ENCODE data around the gene USH2A. TPM values are rescaled to one million over a fixed set of nuclear protein-coding genes. Genes with fewer than 3 reads are reported as not detected.
A peak's percentile ranks its signal among the peaks of the same experiment; 100 is the strongest.

Gene USH2A
- total RNA-seq, 1 donor from 2014 or later: 0.04 TPM

- Histone ChIP-seq H3K36me3 (peaks cover 12% of the 10 kb centered on the region), H3K4me2 (no peak overlapping the region), H3K4me1 (peaks cover 8% of the 10 kb centered on the region), H3K9me3 (ENCODE audit: low read depth) (no peaks in the 10 kb centered on the region), H3K9ac (no peak overlapping the region), H4K20me1 (ENCODE audit: low read depth) (peaks cover 11% of the 10 kb centered on the region), H2AFZ (replicated peaks) (no peak overlapping the region), H3K79me2 (ENCODE audit: low read depth) (no peaks in the 10 kb centered on the region), H3K27ac (no peak overlapping the region), H3K4me3 (no peak overlapping the region), H3F3A (ENCODE audit: low read depth) (peaks cover 12% of the 10 kb centered on the region), H3K27me3 (no peaks in the 10 kb centered on the region)
- Mint-ChIP-seq H3K4me1 (no peaks in the 10 kb centered on the region), H3K27me3 (ENCODE audit: insufficient read depth, low read depth) (no peaks in the 10 kb centered on the region), H3K27ac (no peak overlapping the region), H3K9me3 (no peaks in the 10 kb centered on the region), H3K4me3 (no peak overlapping the region), H3K36me3 (peaks cover 30% of the 10 kb centered on the region)
- DNase-seq (ENCODE audit: low spot score): no peak
- TF ChIP-seq EZH2 (IDR thresholded peaks at IDR 0.05) (no peak), EZH2phosphoT487 (IDR thresholded peaks at IDR 0.05) (no peak), CTCF (IDR thresholded peaks at IDR 0.05) (peak; percentile 63)
Measured at GRCh38 chr1:215606564-215607168, 816.6 kb downstream of the USH2A start.

GRCh38 chr1:215606036-215606435 is 817.2 kb downstream of the USH2A start:
- DNase-seq (ENCODE audit: low spot score): peak; percentile 16
- Mint-ChIP-seq H3K4me3 (no peak overlapping the region), H3K4me1 (no peaks in the 10 kb centered on the region), H3K36me3 (peaks cover 30% of the 10 kb centered on the region), H3K27me3 (ENCODE audit: insufficient read depth, low read depth) (no peaks in the 10 kb centered on the region), H3K9me3 (no peaks in the 10 kb centered on the region), H3K27ac (no peak overlapping the region)
- no peaks in the 10 kb centered on the region for H3K27me3 ChIP-seq
- peak overlapping the region; percentile 19 for H3K4me2 ChIP-seq
- H3K9ac ChIP-seq: no peak overlapping the region
- H3K4me3 ChIP-seq: no peak overlapping the region
- no peak overlapping the region for H2AFZ ChIP-seq (replicated peaks)
- peaks cover 12% of the 10 kb centered on the region for H3F3A ChIP-seq (ENCODE audit: low read depth)
- H3K79me2 ChIP-seq (ENCODE audit: low read depth): no peaks in the 10 kb centered on the region
- H3K36me3 ChIP-seq: peaks cover 12% of the 10 kb centered on the region
- TF ChIP-seq EZH2phosphoT487 (IDR thresholded peaks at IDR 0.05) (no peak), CTCF (IDR thresholded peaks at IDR 0.05) (no peak), EZH2 (IDR thresholded peaks at IDR 0.05) (no peak)
- H3K27ac ChIP-seq: no peak overlapping the region
- H3K4me1 ChIP-seq: peaks cover 8% of the 10 kb centered on the region
- no peaks in the 10 kb centered on the region for H3K9me3 ChIP-seq (ENCODE audit: low read depth)
- H4K20me1 ChIP-seq (ENCODE audit: low read depth): peaks cover 11% of the 10 kb centered on the region

GRCh38 chr1:215605011-215605621 is 818.1 kb downstream of the USH2A start:
- H3K36me3 ChIP-seq: peaks cover 12% of the 10 kb centered on the region

GRCh38 chr1:215603319-215603718 is 819.9 kb downstream of the USH2A start:
- H3K36me3 ChIP-seq: peaks cover 7% of the 10 kb centered on the region
- H3K9ac ChIP-seq: no peak overlapping the region
- H3F3A ChIP-seq (ENCODE audit: low read depth): peaks cover 19% of the 10 kb centered on the region
- Mint-ChIP-seq H3K27ac (no peak overlapping the region), H3K27me3 (ENCODE audit: insufficient read depth, low read depth) (no peaks in the 10 kb centered on the region), H3K4me3 (no peak overlapping the region), H3K9me3 (no peaks in the 10 kb centered on the region), H3K36me3 (peaks cover 26% of the 10 kb centered on the region), H3K4me1 (peaks cover 13% of the 10 kb centered on the region)
- no peak overlapping the region for H3K27ac ChIP-seq
- no peak overlapping the region for H3K4me2 ChIP-seq
- no peaks in the 10 kb centered on the region for H3K27me3 ChIP-seq
- H3K9me3 ChIP-seq (ENCODE audit: low read depth): no peaks in the 10 kb centered on the region
- peaks cover 21% of the 10 kb centered on the region for H3K4me1 ChIP-seq
- H3K4me3 ChIP-seq: no peak overlapping the region
- no peaks in the 10 kb centered on the region for H3K79me2 ChIP-seq (ENCODE audit: low read depth)
- no peak overlapping the region for H2AFZ ChIP-seq (replicated peaks)
- TF ChIP-seq EZH2 (IDR thresholded peaks at IDR 0.05) (no peak), EZH2phosphoT487 (IDR thresholded peaks at IDR 0.05) (no peak), CTCF (IDR thresholded peaks at IDR 0.05) (no peak)
- H4K20me1 ChIP-seq (ENCODE audit: low read depth): peaks cover 11% of the 10 kb centered on the region
- DNase-seq (ENCODE audit: low spot score): no peak

More at GRCh38 chr1:215605011-215605621, 818.1 kb downstream of the USH2A start:
- Mint-ChIP-seq H3K27ac (no peak overlapping the region), H3K9me3 (no peaks in the 10 kb centered on the region), H3K36me3 (peaks cover 28% of the 10 kb centered on the region), H3K4me3 (no peak overlapping the region), H3K27me3 (ENCODE audit: insufficient read depth, low read depth) (no peaks in the 10 kb centered on the region), H3K4me1 (peaks cover 3% of the 10 kb centered on the region)
- H3K27ac ChIP-seq: no peak overlapping the region
- TF ChIP-seq EZH2phosphoT487 (IDR thresholded peaks at IDR 0.05): no peak
- no peaks in the 10 kb centered on the region for H3K79me2 ChIP-seq (ENCODE audit: low read depth)
- H4K20me1 ChIP-seq (ENCODE audit: low read depth): peaks cover 11% of the 10 kb centered on the region
- no peaks in the 10 kb centered on the region for H3K9me3 ChIP-seq (ENCODE audit: low read depth)
- peaks cover 12% of the 10 kb centered on the region for H3F3A ChIP-seq (ENCODE audit: low read depth)
- no peaks in the 10 kb centered on the region for H3K27me3 ChIP-seq
- no peak overlapping the region for H3K4me2 ChIP-seq
- H3K4me3 ChIP-seq: no peak overlapping the region
- no peak for DNase-seq (ENCODE audit: low spot score)
- H2AFZ ChIP-seq (replicated peaks): no peak overlapping the region
- H3K4me1 ChIP-seq: peaks cover 8% of the 10 kb centered on the region
- H3K9ac ChIP-seq: no peak overlapping the region
